GM23248 (cell line): ENCODE measurements around the gene PPY.

Experiments used
- EZH2 ChIP-seq: fragments of 200-600 bp; sonication (generic); IDR thresholded peaks from 2 replicates; pipeline ENCODE4 v1.6.1; 2018; ENCODE audit warnings: antibody characterized with exemption, mild to moderate bottlenecking; ENCODE audit not compliant: insufficient read depth, poor library complexity, severe bottlenecking
- EZH2phosphoT487 ChIP-seq: fragments of 200-600 bp; sonication (generic); IDR thresholded peaks from 2 replicates; pipeline ENCODE4 v1.6.1; 2018; ENCODE audit warnings: antibody characterized with exemption, moderate library complexity, mild to moderate bottlenecking, low read depth; ENCODE audit not compliant: insufficient read depth

DNA sequence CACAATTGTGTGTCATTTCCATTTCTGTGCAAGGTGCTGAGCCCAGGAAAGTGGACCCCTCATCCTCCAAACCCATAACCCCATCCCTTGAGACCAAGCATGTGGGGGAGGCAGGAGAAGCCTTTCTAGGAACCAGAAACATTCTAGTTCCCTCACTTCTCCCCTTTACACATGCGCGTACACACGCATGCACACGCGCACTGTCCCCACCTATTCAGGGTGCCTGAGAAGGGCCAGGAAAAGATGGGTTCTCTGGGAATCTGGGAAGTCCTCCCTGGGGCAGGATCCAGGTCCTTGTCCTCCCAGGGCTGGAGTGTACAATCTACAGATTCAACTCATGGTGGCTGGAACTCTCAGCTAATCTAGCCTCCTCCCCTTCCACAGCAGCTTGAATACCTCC lies 2.4 kb downstream of the PPY start:
- TF ChIP-seq EZH2 (no peak), EZH2phosphoT487 (no peak)
